ENCODE results near the gene GLTPD2.

DNA sequence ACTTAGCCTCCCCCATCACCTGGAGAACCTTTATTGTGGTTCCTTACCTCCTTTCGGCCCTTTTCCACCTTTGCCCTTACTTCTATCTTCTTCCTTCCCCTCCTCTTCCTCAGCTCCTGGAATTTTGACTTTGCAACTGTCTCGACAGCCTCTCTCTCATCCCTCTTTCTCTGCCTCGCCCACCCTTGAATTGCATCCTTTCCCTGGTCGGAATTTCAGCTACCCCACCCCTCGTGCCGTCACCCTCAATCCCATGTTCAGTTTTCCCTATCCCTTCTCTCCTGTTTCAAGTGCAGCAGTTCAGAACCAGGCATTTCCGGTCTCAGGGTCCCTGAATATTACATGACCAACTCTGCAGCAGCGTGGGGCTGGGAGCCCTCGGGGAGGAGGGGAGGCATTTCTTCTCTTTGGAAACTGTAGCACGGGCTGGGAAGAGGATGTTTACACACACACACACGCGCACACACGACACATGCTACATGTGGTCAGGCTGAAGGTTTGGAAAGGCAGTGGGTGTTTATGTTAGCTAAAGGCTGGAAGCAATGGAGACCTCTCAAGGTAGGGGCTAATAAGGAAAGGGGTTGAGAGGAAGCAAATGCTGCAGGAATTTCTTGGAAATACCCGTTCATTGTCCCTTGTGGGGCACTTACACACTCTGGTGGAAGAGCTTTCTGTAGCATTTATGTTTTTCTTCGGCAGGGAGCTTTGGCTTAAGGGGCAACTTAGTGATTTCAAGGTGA lies 45.3 kb downstream of the GLTPD2 start:
- TF ChIP-seq, protein P1, sequence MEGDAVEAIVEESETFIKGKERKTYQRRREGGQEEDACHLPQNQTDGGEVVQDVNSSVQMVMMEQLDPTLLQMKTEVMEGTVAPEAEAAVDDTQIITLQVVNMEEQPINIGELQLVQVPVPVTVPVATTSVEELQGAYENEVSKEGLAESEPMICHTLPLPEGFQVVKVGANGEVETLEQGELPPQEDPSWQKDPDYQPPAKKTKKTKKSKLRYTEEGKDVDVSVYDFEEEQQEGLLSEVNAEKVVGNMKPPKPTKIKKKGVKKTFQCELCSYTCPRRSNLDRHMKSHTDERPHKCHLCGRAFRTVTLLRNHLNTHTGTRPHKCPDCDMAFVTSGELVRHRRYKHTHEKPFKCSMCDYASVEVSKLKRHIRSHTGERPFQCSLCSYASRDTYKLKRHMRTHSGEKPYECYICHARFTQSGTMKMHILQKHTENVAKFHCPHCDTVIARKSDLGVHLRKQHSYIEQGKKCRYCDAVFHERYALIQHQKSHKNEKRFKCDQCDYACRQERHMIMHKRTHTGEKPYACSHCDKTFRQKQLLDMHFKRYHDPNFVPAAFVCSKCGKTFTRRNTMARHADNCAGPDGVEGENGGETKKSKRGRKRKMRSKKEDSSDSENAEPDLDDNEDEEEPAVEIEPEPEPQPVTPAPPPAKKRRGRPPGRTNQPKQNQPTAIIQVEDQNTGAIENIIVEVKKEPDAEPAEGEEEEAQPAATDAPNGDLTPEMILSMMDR (IDR thresholded peaks at IDR 0.05), result no peak
- no peak for TF ChIP-seq POLR2A (IDR thresholded peaks at IDR 0.05)

Data from body of pancreas (tissue), 4 donors.